HFFc6 (cell line): ENCODE data around the gene MCC. TPM values are rescaled to one million over a fixed set of nuclear protein-coding genes. Genes with fewer than 3 reads are reported as not detected.

Experiments used
- DNase-seq: peaks from one replicate; pipeline ENCODE4 v3.0.0-alpha.2; 2018
- H3K27ac Mint-ChIP-seq: 2 replicates; pipeline ENCODE4 v1.8.0; 2020; ENCODE audit warnings: mild to moderate bottlenecking, mixed read lengths
- H3K27me3 Mint-ChIP-seq: 2 replicates; pipeline ENCODE4 v1.8.0; 2021; ENCODE audit warnings: mild to moderate bottlenecking, moderate library complexity, mixed read lengths; ENCODE audit not compliant: insufficient read depth
- H3K36me3 Mint-ChIP-seq: 2 replicates; pipeline ENCODE4 v1.8.0; 2021; ENCODE audit warnings: low read depth, mixed read lengths
- H3K4me1 Mint-ChIP-seq: 2 replicates; pipeline ENCODE4 v1.8.0; 2020; ENCODE audit warnings: low read depth, mixed read lengths
- H3K4me3 Mint-ChIP-seq: 2 replicates; pipeline ENCODE4 v1.8.0; 2020; ENCODE audit warnings: mild to moderate bottlenecking, moderate library complexity, mixed read lengths
- H3K9me3 Mint-ChIP-seq: 2 replicates; pipeline ENCODE4 v1.8.0; 2020; ENCODE audit warnings: mild to moderate bottlenecking, mixed read lengths
- total RNA-seq, 6 experiments: library from RNA; stranded (reverse); fragmentation: NEBNext Ultra II Directional; extraction: Animal tissue kit (Norgen Biotek cat#: 25700); gene quantifications; 2 replicates in 1 of 6; 3 replicates in 5 of 6; pipeline ENCODE4 v1.2.3, GENCODE V29; 2021
- TF ChIP-seq, protein P1 (sequence below): fragments of 200-600 bp; sonication (generic); IDR thresholded peaks from 2 replicates; pipeline ENCODE4 v1.5.0; 2021; ENCODE audit warnings: antibody characterized with exemption, mild to moderate bottlenecking

Gene MCC
- total RNA-seq, 6 experiments from 2014 or later: 2.5 to 4.9 (median 3.0) TPM

- H3K4me3 Mint-ChIP-seq: no peak overlapping the region
- no peak for DNase-seq
- H3K27me3 Mint-ChIP-seq: no peaks in the 10 kb centered on the region; the same call in none of the 2 replicates
- no peaks in the 10 kb centered on the region for H3K36me3 Mint-ChIP-seq
- no peak overlapping the region for H3K27ac Mint-ChIP-seq
- TF ChIP-seq, protein P1, sequence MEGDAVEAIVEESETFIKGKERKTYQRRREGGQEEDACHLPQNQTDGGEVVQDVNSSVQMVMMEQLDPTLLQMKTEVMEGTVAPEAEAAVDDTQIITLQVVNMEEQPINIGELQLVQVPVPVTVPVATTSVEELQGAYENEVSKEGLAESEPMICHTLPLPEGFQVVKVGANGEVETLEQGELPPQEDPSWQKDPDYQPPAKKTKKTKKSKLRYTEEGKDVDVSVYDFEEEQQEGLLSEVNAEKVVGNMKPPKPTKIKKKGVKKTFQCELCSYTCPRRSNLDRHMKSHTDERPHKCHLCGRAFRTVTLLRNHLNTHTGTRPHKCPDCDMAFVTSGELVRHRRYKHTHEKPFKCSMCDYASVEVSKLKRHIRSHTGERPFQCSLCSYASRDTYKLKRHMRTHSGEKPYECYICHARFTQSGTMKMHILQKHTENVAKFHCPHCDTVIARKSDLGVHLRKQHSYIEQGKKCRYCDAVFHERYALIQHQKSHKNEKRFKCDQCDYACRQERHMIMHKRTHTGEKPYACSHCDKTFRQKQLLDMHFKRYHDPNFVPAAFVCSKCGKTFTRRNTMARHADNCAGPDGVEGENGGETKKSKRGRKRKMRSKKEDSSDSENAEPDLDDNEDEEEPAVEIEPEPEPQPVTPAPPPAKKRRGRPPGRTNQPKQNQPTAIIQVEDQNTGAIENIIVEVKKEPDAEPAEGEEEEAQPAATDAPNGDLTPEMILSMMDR: no peak
- 0 out of 2 replicates have a peak, but pooled peaks cover 6% of the 10 kb centered on the region for H3K4me1 Mint-ChIP-seq
- H3K9me3 Mint-ChIP-seq: no peaks in the 10 kb centered on the region
Measured at GRCh38 chr5:113221294-113222176, 266.7 kb downstream of the MCC start.

DNA sequence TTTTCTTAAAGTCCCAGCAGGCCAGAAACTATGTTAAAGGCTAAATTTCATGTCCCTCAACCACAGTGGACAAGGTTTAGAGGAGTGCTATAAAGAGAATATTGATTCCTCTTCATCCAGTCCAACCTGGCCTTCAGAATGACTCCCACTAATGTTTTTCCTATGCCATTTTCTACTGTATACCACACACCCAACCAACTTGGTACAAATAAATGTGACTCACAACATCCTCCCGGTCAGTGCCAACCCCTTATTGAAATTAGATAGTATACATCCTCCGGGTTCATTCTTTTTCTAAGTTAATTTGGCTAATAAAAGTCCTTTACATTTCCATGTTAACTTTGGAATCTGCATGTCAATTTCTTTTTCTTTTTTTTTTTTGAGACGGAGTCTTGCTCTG, 268.6 kb downstream of the MCC start:
- H3K4me3 Mint-ChIP-seq: no peak overlapping the region
- no peaks in the 10 kb centered on the region; the same call in none of the 2 replicates for H3K27me3 Mint-ChIP-seq
- H3K9me3 Mint-ChIP-seq: no peaks in the 10 kb centered on the region
- DNase-seq: no peak
- 0 out of 2 replicates have a peak, but pooled peaks cover 6% of the 10 kb centered on the region for H3K4me1 Mint-ChIP-seq
- H3K36me3 Mint-ChIP-seq: no peaks in the 10 kb centered on the region
- TF ChIP-seq, protein P1: no peak
- no peak overlapping the region for H3K27ac Mint-ChIP-seq

DNA sequence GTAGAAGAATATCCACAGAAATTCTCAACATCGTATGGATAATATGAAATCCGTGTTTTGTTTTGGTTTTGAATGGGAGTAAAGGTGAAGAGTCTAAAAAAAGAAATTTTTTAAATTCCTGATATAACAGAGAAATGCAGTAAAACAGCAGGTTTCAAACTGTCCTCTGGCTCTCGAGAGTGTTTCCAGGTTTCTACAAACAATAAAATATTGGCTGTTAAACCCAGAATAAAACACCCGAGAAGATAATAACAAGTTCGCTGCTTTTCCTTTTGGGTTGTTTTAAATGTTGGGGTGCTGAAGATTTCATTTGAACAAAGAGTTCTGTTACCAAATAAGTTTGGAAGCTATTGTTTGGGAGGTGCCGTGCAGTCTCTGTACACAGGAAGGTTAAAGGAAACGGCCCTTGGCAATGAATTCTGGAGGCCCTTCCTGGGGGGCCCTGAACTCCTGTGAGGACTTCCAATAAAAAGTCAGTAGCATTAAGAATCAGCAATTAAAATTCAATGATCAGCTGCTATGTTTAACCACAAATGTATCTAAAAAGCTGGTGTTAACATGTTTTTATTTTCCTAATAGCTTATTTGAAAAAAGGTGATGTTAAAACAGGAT, 269.2 kb downstream of the MCC start:
- H3K27ac Mint-ChIP-seq: no peak overlapping the region
- H3K4me1 Mint-ChIP-seq: 0 out of 2 replicates have a peak, but pooled peaks cover 6% of the 10 kb centered on the region
- TF ChIP-seq, protein P1: no peak
- H3K4me3 Mint-ChIP-seq: no peak overlapping the region
- H3K9me3 Mint-ChIP-seq: no peaks in the 10 kb centered on the region
- no peaks in the 10 kb centered on the region for H3K36me3 Mint-ChIP-seq
- H3K27me3 Mint-ChIP-seq: no peaks in the 10 kb centered on the region; the same call in none of the 2 replicates
- no peak for DNase-seq

DNA sequence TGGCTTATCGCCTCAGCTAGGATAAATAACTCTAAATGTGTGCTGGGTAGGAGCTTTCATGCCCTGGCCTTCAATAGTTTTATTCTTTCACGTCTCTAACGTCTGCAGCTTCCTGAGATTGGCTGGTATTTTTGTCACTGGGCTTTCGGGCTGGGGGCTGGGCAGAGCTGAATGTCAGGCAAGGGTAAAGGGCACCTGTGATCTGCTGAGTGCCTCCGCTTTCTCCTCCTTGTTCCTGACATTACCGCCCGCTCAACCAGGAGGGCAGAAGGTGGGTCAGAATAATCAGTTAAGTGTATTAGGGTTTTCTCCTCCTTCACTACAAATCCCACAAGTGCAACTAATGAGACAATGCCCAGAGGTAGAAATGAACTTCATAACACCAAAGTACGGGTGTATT, 270.1 kb downstream of the MCC start:
- no peak for DNase-seq
- TF ChIP-seq, protein P1: no peak
- Mint-ChIP-seq H3K4me3 (no peak overlapping the region), H3K27ac (no peak overlapping the region), H3K36me3 (no peaks in the 10 kb centered on the region), H3K27me3 (no peaks in the 10 kb centered on the region; the same call in none of the 2 replicates), H3K4me1 (0 out of 2 replicates have a peak, but pooled peaks cover 6% of the 10 kb centered on the region), H3K9me3 (no peaks in the 10 kb centered on the region)

DNA sequence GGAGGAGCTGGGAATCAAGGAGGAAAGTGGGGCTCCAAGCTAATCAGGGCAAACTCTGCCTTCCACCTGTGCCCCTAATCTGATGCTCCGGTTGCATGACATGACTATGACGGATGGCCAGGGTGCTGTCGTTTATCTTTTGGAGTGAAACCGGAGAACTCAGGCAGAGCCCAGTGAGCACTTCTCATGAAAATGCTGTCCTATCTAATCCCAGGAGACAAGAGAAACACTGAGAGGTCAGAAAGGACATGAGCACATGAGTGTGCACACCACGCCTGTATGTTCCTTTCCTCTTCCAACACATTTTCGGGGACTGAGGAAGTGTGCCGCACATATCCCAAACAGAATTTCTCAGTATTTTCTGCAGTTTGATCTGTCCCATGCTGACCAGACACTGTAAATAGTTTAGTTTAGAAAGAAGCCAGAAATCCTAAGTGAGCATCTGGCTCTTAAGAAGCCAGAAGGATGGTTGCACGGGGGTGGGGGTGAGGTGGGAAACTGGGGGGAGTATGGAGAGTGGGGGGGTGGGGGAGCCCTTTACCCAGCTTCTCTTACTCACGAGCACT, 270.6 kb downstream of the MCC start:
- Mint-ChIP-seq H3K27me3 (no peaks in the 10 kb centered on the region; the same call in none of the 2 replicates), H3K9me3 (no peaks in the 10 kb centered on the region), H3K4me1 (0 out of 2 replicates have a peak, but pooled peaks cover 6% of the 10 kb centered on the region), H3K36me3 (no peaks in the 10 kb centered on the region), H3K4me3 (no peak overlapping the region), H3K27ac (no peak overlapping the region)
- TF ChIP-seq, protein P1: no peak
- DNase-seq: no peak
